HG02588 (cell line): ENCODE data around the gene TUBB6.
A peak's percentile ranks its signal among the peaks of the same experiment; 100 is the strongest.

Source experiments
- ATAC-seq: cut with Tn5 transposase; IDR thresholded peaks from one replicate; pipeline ENCODE4 v1.9.1; 2021; ENCODE audit warnings: mild to moderate bottlenecking, moderate library complexity; ENCODE audit not compliant: unreplicated experiment

The TUBB6 gene

GRCh38 chr18:12307701-12308385, at the start of gene TUBB6:
TUBB6 (plus strand) TSS chr18:12308241; CDS start chr18:12308293, 52 bp downstream.
- peak; percentile 67 for ATAC-seq

DNA sequence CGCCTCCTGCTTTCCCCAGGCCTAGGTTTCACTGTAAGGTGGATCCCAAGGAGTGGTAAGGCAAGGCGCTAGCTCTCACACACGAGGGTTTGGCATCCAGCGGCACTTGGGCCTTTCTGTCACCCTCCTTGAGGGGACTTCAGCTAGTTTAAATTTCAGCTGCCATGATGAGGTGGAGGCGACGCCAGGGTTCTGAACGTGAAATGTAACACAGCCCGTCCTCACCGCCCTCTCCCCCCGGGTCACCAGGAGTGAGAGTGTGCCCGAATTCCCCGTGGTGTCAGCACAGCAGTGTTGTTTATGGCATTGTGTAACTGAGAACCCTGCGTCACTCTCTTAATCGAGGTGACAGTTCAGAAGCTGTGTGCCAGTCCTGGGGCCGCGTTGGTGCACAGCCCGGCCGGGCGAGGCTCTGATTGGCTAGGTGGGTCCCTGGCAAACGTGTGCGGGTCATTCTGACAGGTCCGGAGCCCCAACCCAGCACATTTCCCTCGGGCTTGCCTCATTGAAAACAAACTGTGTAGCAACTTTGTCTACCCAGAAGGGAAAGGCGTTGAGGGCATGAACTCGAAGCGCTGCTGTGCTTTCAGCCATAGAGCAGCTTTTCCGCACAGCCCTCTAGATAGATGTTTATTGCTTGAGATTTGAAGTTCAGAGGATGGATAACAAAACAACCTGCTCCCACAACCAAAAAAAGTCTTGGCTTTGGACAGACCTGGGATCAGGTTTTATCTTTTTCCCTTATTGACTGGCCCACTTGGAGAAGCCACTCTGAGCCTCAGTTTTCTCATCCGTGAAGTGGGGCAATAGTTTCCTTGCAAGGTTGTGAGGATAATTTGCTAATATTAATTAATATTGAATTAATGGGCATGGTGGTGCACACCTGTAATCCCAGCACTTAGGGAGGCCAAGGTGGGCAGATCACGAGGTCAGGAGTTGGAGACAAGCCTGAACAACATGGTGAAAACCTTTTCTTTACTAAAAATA, 49.0 kb upstream of the TUBB6 start:
- no peak for ATAC-seq

DNA sequence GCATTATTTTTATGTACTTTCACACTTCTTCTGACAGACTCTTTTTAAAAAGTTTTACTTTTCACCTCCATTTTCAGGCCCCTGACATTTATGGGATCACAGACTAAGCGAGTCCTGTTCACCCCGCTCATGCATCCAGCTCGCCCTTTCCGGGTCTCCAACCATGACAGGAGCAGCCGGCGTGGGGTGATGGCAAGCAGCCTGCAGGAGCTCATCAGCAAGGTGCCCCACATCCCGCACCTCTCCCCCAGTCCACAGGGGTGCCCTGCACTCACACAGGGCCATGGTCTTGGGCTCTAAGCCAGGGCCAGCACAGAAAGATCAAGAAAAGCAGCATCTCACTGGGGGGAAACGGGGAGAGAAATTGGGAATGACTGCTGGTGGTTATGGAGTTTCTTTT, 45.3 kb upstream of the TUBB6 start:
- ATAC-seq = no peak

DNA sequence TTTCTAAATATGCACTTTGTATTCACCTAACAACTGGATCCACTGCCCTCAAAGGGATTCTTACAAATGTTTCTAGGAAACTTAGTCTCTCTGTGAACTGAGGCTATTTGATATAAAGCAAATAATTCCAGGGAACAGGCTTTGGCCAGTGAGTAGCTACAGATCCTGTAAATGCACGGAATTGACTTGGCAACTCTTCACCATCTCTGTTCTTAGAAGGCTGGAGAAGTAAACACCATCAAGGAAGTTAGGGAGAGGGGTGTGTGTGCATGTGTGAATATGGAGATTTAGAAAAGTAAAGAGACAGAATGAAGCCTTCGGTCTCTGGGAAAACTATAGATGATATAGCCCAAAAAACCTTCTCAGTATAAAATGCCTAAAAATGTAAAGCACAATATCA, 43.2 kb upstream of the TUBB6 start:
- ATAC-seq = no peak

GRCh38 chr18:12271376-12272235, 36.4 kb upstream of the TUBB6 start:
- peak; percentile 85 for ATAC-seq

- ATAC-seq = no peak
Observed at GRCh38 chr18:12274793-12275192, 33.2 kb upstream of the TUBB6 start.

- ATAC-seq = no peak
Observed at GRCh38 chr18:12276736-12277554, 31.1 kb upstream of the TUBB6 start.

- no peak for ATAC-seq
Observed at GRCh38 chr18:12278215-12278671, 29.8 kb upstream of the TUBB6 start.

GRCh38 chr18:12278741-12279682, 29.0 kb upstream of the TUBB6 start:
- no peak for ATAC-seq

- ATAC-seq = no peak
Observed at GRCh38 chr18:12279781-12280531, 28.1 kb upstream of the TUBB6 start.

DNA sequence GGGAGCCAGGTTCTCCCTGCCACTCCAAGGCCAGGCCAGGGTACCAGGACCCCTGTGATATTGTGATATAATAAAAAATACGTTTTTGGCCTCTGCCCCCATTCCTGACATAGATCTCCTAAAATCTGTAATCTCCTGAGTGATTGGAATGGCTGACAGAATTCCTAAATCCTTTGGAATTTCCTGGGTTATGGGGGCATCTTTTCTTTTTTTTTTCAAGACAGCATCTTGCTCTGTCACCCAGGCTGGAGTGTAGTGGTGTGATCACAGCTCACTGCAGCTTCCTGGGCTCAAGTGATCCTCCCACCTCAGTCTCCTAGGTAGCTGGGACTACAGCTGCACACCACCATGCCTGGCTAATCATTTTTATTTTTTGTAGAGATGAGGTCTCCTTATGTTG, 26.2 kb upstream of the TUBB6 start:
- ATAC-seq = no peak

DNA sequence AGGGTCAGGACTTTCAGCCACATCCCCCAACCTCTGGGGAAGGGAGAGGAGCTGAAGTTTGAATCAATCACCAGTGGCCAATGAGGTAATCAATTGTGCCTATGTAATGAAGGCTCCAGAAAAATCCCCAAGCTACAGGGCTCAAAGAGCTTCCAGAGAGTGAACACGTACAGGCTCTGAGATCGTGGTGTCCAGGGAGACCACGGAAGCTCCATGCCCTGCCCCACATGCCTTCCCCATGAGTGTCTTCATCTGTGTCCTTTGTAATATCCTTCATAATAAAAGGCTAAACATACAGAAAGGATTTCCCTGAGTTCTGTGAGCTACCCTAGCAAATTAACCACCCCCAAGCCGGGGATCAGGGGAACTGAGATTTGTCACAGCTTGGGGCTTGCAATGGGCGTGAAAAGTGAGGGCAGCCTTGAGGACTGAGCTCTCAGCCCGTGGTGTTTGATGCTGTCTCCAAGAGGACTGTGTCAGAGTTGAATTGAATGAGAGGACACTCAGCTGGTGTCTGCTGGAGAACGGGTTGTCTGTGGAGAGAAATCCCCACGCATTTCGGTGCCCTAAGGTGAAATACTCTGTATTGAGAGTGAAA, 25.5 kb upstream of the TUBB6 start:
- ATAC-seq = no peak

DNA sequence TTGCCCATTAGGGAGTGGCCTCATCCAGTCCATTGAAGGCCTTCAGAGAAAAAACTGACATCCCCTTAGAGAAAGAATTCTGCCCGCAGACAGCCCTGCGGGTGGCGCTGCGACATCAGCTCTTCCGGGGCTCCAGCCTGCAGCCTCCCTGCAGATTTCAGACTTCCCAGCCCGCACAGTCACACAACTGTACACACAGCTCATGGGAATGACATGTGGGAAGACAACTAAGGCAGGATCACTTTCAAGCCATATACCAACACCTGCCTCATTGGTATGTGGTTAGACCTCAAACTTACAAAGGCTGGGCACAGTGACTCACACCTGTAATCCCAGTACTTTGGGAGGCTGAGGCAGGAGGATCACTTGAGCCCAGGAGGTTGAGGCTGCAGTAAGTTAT, 24.8 kb upstream of the TUBB6 start:
- no peak for ATAC-seq

- no peak for ATAC-seq
Observed at GRCh38 chr18:12283666-12284065, 24.4 kb upstream of the TUBB6 start.

GRCh38 chr18:12287131-12287681, 20.8 kb upstream of the TUBB6 start:
- no peak for ATAC-seq

GRCh38 chr18:12287684-12288402, 20.2 kb upstream of the TUBB6 start:
- ATAC-seq = no peak

DNA sequence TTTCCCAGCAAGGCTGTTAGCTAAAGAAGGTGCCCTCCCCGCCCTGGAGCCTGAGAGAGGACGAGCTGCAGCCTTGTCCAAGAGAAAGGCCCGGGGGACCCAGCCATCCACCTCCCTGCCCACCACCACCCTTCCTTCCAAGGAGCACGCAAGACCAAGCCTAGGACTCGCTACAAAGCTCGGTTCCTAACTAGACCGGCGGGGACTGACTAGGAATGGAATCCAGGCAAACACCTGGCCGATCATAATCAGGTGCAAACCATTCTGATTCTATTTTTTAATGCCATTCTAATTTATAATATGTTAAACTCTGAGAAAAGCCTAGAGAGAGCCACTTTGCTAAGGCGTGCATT, 19.7 kb upstream of the TUBB6 start:
- ATAC-seq = no peak
